Measurements from ENCODE around the gene MRTFA.
"Not testable (repeated sequence)": the region's sequence is repeated elsewhere in the genome, so short reads cannot be mapped to it uniquely, and the experiment has no call there.

MRTFA gene

DNA sequence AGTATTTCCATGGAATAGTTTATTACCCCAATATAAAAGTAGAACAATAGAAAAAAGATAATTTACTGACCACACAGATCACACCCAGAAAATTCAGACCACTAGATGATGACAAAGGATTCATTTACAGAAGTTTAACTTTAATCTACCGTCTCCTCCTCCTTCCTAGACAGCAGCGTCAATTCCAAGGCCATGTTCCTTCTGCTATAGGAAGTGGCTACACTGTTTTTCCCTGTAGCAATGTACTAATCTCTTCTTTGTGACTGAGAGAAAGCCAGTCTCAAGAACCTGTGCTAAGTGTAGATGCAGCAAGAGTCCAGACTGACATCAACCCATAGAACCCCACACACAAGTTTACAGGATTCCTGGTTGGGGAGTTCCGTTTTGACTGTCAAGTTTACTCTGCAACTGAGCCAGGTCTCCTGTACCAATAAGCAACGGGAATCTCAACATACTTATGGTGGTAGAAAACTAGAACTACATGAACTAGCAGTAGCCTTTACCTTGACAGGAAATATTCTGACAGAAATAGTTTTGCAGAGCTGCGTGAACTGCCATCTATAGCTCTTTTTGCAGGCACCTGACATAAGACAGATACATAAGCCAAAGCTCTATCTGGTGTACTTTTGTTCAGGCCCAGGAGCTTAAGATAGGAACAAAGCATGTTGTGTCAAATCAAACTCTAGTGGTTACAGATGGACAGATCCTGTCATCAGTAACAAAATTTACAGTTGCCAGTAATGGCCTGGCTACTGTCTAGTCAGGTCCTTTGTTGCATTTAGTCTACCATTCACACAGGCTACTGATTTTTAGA is 42.9 kb downstream of the MRTFA start:
- DNase-seq = no peak

GRCh38 chr22:40592352-40593113 is 44.0 kb downstream of the MRTFA start:
- DNase-seq = no peak

GRCh38 chr22:40588726-40589125 is 47.8 kb downstream of the MRTFA start:
- no peak for DNase-seq

- no peak for DNase-seq
Measured at GRCh38 chr22:40586781-40587180, 49.7 kb downstream of the MRTFA start.

- DNase-seq = no peak
Measured at GRCh38 chr22:40585310-40585751, 51.2 kb downstream of the MRTFA start.

DNA sequence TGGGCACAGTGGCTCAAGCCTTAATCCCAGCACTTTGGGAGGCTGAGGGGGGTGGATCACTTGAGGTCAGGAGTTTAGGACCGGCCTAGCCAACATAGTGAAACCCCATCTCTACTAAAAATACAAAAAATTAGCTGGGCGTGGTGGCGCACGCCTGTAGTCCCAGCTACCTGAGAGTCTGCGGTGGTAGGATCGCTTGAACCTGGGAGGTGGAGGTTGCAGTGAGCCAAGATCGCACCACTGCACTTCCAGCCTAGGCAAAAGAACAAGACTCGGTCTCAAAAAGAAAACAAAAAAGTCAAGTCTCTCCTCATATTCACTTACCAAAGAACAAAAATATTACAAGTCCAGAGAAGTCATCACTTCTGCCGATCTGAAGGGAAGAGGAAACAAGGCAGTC is 51.8 kb downstream of the MRTFA start:
- not testable (repeated sequence) for DNase-seq

GRCh38 chr22:40583053-40583741 is 53.3 kb downstream of the MRTFA start:
- DNase-seq = no peak

DNA sequence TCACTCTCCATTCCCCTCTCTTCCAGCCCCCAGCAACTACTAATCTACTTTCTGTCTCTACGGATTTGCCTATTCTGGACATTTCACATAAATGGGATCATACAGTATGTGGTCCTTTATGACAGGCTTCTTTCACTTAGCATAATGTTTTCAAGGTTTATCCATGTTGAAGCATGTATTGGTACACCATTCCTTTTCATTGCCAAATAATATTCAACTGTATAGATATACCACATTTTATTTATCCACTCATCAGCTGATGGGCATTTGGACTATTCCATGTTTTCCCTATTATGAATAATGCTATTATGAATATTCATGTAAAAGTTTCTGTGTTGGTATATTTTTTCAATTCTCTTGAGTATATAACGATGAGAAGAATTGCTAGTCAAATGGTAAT is 54.5 kb downstream of the MRTFA start:
- no peak for DNase-seq

DNA sequence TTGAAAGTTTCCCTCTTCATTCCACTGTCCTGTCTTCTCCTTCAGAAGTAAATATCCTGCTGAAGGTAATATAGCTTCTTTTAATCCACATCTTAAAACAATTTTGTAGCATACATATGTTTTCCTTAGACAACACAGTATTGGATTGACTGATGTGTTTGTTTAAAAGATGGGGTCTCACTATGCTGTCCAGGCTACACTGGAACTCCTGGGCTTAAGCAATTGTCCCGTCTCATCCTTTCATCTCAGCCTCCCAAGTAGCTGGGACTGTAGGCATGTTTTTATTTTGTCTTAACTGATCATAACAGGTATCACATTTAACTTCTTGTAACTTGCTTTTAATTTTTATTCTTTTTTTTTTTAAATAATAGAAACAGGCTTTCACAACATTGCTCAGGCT is 55.9 kb downstream of the MRTFA start:
- DNase-seq = no peak

DNA sequence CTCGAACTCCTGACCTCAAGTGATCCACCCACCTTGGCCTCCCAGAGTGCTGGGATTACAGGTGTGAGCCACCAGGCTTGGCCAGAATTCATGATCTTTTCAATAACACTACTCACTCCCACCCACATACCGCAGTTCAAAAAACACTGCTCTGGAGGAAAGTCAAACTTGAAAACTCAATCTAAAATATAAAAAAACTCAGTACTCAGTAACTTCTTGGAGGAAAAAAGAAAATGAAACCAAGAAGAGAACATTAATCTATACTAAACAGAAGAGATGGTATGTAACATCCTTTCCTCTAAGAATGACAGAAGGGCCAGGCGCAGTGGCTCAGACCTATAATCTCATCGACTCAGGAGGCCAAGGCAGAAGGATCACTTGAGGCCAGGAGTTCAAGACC is 58.3 kb downstream of the MRTFA start:
- no peak for DNase-seq

DNA sequence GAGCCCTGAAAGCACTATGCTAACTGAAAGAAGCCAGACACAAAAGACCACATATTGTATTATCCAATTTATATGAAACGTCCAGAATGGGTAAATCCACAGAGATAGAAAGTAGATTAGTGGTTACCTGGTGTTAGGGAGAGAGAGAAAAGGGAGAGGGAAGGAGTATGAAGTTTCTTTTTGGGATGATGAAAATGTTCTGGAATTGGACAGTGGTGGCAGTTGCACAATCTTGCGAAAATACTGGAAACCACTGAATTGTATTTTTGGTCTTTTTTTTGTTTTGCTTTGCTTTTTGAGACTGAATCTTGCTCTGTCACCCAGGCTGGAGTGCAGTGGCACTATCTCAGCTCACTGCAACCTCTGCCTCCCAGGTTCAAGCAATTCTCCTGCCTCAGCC is 63.5 kb downstream of the MRTFA start:
- DNase-seq = no peak

DNA sequence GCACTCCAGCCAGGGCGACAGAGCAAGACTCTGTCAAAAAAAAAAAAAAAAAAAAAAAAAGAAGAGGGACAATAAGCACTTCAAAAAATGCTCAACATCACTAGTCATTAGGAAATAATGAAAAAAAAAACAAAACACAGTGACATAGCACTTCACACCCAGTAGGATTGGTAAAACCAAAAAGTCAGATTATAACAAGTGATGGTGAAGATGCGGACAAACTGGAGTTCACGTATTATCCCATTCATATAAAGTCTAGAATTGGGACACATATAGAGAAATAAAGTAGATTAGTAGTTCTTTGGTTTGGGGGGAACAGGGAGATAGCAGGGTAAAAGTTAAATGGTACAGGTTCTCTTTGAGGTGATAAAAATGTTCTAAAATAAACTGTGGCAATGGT is 64.6 kb downstream of the MRTFA start:
- DNase-seq = no peak

- no peak for DNase-seq
Measured at GRCh38 chr22:40567626-40568328, 68.7 kb downstream of the MRTFA start.

GRCh38 chr22:40567106-40567505 is 69.4 kb downstream of the MRTFA start:
- no peak for DNase-seq

- no peak for DNase-seq
Measured at GRCh38 chr22:40560994-40561515, 75.5 kb downstream of the MRTFA start.

- DNase-seq = no peak
Measured at GRCh38 chr22:40560551-40560950, 76.0 kb downstream of the MRTFA start.

DNA sequence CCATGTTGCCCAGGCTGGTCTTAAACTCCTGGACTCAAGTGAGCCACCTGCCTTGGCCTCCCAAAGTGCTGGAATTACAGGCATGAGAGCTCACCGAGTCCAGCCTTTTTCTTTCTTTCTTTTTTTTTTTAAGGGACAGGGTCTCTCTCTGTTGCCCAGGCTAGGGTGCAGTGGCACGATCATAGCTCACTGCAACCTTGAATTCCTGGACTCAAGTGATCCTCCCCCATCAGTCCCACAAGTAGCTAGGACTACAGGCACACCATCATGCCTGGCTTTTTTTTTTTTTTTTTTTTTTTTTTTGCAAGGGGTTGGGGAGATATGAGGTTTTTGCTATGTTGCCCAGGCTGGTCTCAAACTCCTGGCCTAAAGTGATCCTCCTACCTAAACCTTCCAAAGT is 78.5 kb downstream of the MRTFA start:
- no peak for DNase-seq

DNA sequence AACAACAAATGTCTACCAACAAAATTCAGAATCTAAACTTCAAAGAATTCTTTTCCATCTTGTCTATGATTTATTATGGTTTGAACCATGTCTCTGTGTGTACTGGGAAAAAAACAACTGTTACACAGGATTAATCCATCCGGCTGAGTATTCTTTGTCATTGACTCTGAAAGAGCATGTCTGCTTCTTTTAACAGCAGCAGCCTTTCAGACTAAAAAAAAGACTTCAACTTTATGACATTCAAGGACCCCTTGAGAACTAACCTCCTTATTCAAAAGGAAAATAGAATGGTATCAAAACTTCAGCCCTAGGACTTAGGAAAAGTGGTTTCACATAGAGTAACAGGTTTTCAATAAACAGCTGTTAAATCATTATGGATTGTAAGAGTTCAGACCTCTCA is 79.9 kb downstream of the MRTFA start:
- no peak for DNase-seq

- DNase-seq = not testable (repeated sequence)
Measured at GRCh38 chr22:40554023-40554422, 82.5 kb downstream of the MRTFA start.

GRCh38 chr22:40553014-40553554 is 83.4 kb downstream of the MRTFA start:
- DNase-seq = no peak

DNA sequence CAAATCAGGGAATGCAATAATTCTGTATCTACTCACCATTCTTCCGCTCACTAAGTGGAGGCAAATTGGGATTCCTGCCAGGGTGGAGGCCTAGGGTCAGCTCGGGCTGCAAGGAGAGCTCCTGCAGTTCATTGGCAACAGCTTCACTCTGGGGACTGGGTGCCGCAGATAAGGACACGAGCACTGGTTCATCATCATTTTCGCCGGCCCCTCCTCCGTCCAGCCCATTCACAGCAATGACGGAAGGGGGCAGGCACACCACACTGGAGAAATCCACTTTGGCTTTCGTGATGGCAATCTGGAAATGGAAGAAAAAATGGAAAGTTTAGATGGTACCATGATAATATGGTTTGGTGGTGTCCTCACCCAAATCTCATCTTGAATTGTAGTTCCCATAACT is 84.4 kb downstream of the MRTFA start:
- DNase-seq = no peak

DNA sequence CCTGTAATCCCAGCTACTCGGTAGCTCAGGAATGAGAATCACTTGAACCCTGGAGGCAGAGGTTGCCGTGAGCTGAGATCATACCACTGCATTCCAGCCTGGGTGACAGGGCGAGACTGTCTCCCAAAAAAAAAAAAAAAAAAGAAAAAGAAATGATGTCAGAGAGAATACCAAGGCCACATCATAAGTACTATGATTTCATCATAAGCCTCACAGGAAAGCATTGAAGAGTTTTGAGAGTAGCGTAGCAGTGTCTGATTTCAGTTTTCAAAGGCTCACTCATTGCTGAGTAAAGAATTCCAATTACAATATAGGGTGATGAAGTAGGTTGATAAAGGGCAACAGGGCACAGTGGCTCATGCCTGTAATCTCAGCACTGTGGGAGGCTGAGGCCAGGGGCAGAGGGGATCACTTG is 88.8 kb downstream of the MRTFA start:
- DNase-seq = no peak

- no peak for DNase-seq
Measured at GRCh38 chr22:40544758-40545157, 91.8 kb downstream of the MRTFA start.

Data from NCI-H1436 (cell line).